GM19455 (cell line): ENCODE measurements around the gene SLC7A14.

ENCODE experiments used
- ATAC-seq: cut with Tn5 transposase; IDR thresholded peaks from one replicate; pipeline ENCODE4 v1.9.1; 2021; ENCODE audit not compliant: unreplicated experiment

SLC7A14 gene

GRCh38 chr3:170539897-170540296 is 46.0 kb downstream of the SLC7A14 start:
- no peak for ATAC-seq

GRCh38 chr3:170536712-170537111 is 49.2 kb downstream of the SLC7A14 start:
- no peak for ATAC-seq

GRCh38 chr3:170534227-170534626 is 51.6 kb downstream of the SLC7A14 start:
- ATAC-seq = no peak

- no peak for ATAC-seq
Observed at GRCh38 chr3:170532573-170532972, 53.3 kb downstream of the SLC7A14 start.

GRCh38 chr3:170531657-170532335 is 54.1 kb downstream of the SLC7A14 start:
- ATAC-seq = no peak

- ATAC-seq = no peak
Observed at GRCh38 chr3:170531054-170531453, 54.8 kb downstream of the SLC7A14 start.

- no peak for ATAC-seq
Observed at GRCh38 chr3:170529912-170530311, 56.0 kb downstream of the SLC7A14 start.

- no peak for ATAC-seq
Observed at GRCh38 chr3:170529346-170529745, 56.5 kb downstream of the SLC7A14 start.

GRCh38 chr3:170528726-170529125 is 57.1 kb downstream of the SLC7A14 start:
- no peak for ATAC-seq

- no peak for ATAC-seq
Observed at GRCh38 chr3:170524073-170524472, 61.8 kb downstream of the SLC7A14 start.

GRCh38 chr3:170523248-170523647 is 62.6 kb downstream of the SLC7A14 start:
- no peak for ATAC-seq

GRCh38 chr3:170522201-170522600 is 63.7 kb downstream of the SLC7A14 start:
- no peak for ATAC-seq

- ATAC-seq = no peak
Observed at GRCh38 chr3:170520996-170521395, 64.9 kb downstream of the SLC7A14 start.

- ATAC-seq = no peak
Observed at GRCh38 chr3:170517242-170517945, 68.5 kb downstream of the SLC7A14 start.

GRCh38 chr3:170513642-170514041 is 72.2 kb downstream of the SLC7A14 start:
- no peak for ATAC-seq

GRCh38 chr3:170511371-170511770 is 74.5 kb downstream of the SLC7A14 start:
- ATAC-seq = no peak

GRCh38 chr3:170508839-170509238 is 77.0 kb downstream of the SLC7A14 start:
- no peak for ATAC-seq

GRCh38 chr3:170508291-170508690 is 77.6 kb downstream of the SLC7A14 start:
- ATAC-seq = no peak

- ATAC-seq = no peak
Observed at GRCh38 chr3:170507063-170507462, 78.8 kb downstream of the SLC7A14 start.

- no peak for ATAC-seq
Observed at GRCh38 chr3:170506556-170506955, 79.3 kb downstream of the SLC7A14 start.

- ATAC-seq = no peak
Observed at GRCh38 chr3:170502297-170502696, 83.6 kb downstream of the SLC7A14 start.

- no peak for ATAC-seq
Observed at GRCh38 chr3:170500995-170501394, 84.9 kb downstream of the SLC7A14 start.

GRCh38 chr3:170500462-170500861 is 85.4 kb downstream of the SLC7A14 start:
- ATAC-seq = no peak
